Stimulated activated CD4-positive, alpha-beta T cell treated with anti-CD3 and anti-CD28 coated beads, Interleukin-1b, Interleukin-23, amount 100 ng/mL, for 1 hour (primary cell): ENCODE data around the gene DIP2C.
"Not testable (repeated sequence)": the region's sequence is repeated elsewhere in the genome, so short reads cannot be mapped to it uniquely, and the experiment has no call there.

Experiments used
- DNase-seq, 2 donors: peaks; one replicate each; pipeline ENCODE4 v3.0.0-alpha.2; 2020; ENCODE audit warnings: low read depth in 2 of 2

The DIP2C gene

GRCh38 chr10:597976-598375 lies 91.5 kb downstream of the DIP2C start:
- DNase-seq = no peak

- DNase-seq = no peak
These were observed 92.6 kb downstream of the DIP2C start for GRCh38 chr10:596725-597345.

DNA sequence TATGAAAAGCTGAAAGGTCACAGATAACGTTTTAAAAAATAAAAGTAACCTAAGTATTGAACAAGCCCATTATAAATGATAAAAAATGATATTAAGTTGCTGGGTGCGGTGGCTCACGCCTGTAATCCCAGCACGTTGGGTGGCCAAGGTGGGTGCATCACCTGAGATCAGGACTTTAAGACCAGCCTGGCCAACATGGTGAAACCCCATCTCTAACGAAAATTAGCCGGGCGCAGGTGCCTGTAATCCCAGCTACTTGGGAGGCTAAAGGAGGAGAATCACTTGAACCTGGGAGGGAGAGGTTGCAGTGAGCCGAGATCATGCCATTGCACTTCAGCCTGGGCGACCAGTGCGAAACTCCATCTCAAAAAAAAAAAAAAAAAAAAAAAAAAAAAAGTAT lies 93.3 kb downstream of the DIP2C start:
- not testable (repeated sequence) for DNase-seq

DNA sequence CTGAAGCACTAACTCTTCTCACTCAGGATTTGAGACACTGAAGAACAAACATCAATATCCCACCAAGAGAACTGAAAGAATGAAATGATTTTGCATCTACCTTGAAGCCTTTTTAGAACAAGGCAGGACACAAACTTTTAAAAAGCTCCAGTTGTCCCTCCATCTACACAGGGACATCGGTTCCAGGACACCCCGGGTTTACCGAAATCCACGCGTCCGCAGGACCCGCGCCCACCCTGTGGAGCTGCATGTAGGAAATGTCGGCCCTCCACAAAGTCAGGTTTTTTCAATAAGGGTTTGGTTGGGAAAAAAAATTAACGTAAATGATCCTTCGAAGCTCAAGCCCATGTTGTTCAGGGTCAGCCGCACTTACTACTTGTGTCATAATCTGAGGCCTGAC lies 94.0 kb downstream of the DIP2C start:
- DNase-seq = no peak

DNA sequence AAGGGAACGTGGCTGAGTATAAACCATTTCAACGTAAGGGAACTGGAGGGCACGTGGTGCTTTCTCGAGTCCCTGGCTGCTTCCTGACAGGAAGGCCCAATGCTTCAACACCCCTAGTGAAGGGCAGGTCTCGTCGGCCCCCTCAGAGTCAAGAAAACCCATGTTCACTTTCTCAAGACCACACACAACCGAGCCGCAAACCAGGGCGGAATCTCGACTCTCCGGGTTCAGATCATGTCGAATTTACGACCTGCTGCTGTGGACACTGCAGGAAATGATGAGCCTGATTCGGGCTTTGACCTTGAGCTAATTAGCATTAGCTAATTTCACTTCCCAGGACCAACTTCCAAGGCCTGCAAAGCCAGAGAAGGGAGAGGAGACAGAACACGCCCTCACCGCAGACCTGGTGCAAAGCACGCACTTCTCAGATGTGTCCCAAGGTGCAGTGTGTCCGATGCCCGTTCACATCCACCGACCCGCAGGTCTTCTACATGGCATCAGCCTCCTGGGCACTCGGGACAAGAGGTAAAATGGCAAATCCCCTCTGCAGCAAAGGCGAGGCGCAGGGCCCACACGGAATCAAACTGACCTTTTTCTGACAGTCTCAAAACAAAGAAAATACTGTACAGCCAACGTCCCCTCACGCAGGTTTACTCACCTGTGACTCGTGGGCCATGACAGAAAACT lies 94.7 kb downstream of the DIP2C start:
- no peak for DNase-seq

- no peak for DNase-seq
These were observed 95.5 kb downstream of the DIP2C start for GRCh38 chr10:593901-594457.

DNA sequence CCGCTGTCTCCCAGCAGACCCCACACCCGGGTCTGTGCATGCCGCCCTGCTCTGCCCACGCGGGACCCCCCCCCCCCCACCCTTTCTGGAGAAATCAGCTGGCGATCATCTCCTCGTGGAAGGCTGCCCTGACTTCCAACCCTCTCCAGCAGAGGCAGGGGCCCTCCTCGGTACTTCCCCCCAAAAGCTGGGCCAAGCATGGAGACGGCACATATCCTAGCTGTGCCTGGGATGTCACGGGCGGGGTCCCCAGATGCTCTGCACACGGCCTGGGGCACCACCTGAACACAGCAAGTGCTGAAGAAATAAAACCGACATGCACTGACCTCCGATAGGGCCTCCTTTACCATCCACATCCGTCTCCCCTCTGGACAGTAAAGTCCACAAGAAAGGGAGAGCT lies 96.0 kb downstream of the DIP2C start:
- no peak for DNase-seq

GRCh38 chr10:593016-593415 lies 96.5 kb downstream of the DIP2C start:
- DNase-seq = no peak

- DNase-seq = no peak
These were observed 97.8 kb downstream of the DIP2C start for GRCh38 chr10:591646-592045.

DNA sequence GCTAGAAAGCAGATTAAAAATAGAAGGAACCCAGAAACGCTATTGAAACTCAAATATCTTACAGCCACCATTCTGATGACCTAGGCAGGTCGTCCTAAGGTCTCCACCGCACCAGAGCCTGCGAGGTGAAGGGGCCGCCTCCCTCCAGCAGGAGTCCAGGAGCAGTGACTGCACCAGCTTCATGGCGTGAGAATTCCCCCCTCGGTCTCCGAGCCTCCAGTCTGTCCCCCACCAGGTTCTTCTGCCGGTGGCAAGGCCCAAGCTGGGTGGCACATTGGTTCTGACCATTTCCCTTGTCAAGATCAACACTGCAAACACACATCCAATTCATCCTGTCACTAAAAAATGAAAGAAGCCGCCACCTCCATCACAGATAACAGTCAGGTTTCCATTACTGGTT lies 98.7 kb downstream of the DIP2C start:
- no peak for DNase-seq

GRCh38 chr10:589961-590680 lies 99.3 kb downstream of the DIP2C start:
- DNase-seq = no peak

- no peak for DNase-seq
These were observed 101.0 kb downstream of the DIP2C start for GRCh38 chr10:588246-589165.

DNA sequence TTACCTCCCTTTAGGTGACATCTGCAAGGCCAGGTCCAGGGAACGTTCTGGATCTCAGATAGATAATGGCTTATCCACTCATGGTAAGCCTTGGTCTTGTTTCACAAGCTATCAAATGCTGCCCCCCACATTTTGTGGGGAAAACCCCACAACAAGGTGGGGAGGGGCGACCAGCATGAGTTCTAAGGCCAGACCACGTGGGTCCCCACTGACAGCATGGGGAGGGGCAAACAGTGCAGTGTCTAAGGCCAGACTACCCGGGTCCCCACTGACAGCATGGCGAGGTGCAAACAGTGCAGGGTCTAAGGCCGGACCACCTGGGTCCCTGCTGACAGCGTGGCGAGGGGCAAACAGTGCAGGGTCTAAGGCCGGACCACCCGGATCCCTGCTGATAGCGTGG lies 102.8 kb downstream of the DIP2C start:
- no peak for DNase-seq

GRCh38 chr10:586151-586550 lies 103.3 kb downstream of the DIP2C start:
- no peak for DNase-seq

DNA sequence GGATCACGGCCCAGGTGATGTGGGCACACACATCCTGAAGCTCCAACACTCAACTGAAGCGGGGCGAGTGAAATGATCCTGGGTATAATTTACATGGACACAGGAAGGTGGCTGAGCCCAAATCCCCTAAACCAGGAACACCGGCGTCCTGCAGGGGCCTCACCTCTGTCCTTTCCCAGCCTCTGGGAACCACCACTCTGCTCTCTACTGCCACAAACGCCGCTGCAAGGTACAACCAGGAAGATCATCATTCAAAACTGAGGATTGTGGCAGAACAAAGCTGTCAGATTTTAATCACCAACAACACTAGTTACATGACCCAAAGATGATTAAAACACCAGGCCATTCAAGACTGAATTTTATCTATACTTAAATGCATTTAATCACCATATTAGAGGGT lies 104.0 kb downstream of the DIP2C start:
- no peak for DNase-seq

DNA sequence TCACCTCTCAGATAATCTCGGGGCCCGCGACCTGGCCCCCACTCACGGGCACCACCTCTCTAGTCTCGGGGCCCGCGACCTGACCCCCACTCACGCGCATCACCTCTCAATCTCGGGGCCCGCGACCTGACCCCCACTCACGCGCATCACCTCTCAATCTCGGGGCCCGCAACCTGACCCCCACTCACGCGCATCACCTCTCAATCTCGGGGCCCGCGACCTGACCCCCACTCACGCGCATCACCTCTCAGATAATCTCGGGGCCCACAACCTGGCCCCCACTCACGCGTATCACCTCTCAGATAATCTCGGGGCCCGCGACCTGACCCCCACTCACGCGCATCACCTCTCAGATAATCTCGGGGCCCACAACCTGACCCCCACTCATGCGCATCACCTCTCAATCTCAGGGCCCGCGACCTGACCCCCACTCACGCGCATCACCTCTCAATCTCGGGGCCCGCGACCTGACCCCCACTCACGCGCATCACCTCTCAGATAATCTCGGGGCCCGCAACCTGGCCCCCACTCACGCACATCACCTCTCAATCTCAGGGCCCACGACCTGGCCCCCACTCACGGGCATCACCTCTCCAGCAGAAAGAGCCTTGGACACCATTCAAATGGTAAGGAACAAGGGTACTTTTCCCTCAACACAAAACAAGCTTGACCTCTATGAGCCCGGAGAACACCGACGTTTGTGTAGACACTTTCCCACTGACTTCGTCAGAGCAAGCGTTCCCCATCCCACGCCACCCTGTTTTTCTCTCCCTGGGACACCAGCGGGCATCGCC lies 104.8 kb downstream of the DIP2C start:
- DNase-seq = not testable (repeated sequence)

DNA sequence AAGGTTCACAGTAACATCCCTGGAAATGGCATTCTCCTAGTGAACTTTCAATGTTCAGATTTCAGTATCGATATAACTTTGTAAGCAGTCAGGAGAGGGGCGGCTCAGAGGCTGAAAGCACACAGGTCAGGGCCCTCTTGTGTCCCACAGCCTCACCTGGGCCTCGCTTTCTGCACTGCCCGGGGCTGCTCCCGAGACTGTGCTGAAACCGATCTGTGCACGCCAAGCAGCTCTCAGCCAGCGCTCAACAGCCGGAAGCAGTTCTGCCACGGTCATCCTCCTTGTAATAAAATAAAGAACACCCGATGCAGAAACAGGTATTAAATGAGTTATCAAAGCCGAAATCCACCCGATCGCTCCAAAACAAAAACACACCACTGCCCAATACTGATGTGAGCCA lies 106.0 kb downstream of the DIP2C start:
- DNase-seq = no peak

DNA sequence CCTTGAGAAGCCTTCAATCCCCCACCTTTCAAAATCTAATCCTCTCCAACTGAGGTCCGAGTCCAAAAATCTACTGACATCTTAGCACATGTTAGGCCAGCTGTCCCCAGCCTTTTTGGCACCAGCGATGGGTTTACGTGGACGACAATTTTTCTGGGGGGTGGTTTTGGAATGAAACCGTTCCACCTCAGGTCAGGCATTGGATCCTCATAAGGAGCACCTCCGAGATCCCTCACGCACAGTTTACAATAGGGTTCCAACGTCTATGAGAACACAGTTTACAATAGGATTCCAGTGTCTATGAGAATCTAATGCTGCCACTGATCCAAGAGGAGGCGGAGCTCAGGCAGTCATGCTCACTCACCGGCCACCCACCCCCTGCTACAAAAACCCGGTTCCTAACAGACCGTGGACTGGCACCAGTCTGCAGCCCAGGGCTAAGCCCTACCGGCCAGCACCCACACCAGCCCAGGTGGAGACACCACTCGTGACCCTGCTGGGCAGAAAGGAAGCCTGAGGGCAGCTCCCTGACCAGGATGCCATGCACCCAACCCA lies 107.6 kb downstream of the DIP2C start:
- no peak for DNase-seq

GRCh38 chr10:580778-581177 lies 108.7 kb downstream of the DIP2C start:
- DNase-seq = no peak

DNA sequence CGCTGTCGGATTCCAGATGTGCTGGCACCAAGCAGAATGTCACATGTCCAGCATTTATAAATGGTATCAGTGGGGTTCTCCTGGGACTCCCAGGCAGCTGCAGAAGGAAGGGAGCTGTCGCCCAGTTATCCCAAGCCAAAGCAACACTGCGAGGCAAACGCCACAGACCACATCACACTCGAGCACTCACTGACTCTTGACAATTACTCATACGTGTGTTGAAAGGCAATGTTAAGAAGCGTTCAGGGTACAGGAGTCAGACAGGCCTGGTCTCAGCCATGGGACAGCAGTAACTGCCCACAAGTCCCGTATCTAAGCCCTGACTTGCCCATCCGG lies 113.4 kb downstream of the DIP2C start:
- no peak for DNase-seq
